Heart left ventricle (tissue), 16 donors: ENCODE measurements around the gene GREM2. TPM values are rescaled to one million over a fixed set of nuclear protein-coding genes. Genes with fewer than 3 reads are reported as not detected.

Source experiments
- ATAC-seq, 4 donors: fragments of 200-7000 bp; cut with Tn5 transposase; one replicate each; pipeline ENCODE4 v1.9.1; 2020 to 2022; ENCODE audit warnings: moderate library complexity in 4 of 4, mild to moderate bottlenecking in 3 of 4, moderate number of reproducible peaks in 1 of 4
- DNase-seq, 5 donors: peaks; one replicate each; pipeline ENCODE4 v3.0.0-alpha.2; 2020
- H3K27ac ChIP-seq, 12 donors: fragments of 200-600 bp; sonication (generic) in 4 of 12; one replicate each; pipeline versions ENCODE4 v1.5.0 to v1.8.0; 2016 to 2022; ENCODE audit warnings: mild to moderate bottlenecking in 2 of 12
- H3K27me3 ChIP-seq, 9 donors: fragments of 200-600 bp; sonication (generic) in 2 of 9; one replicate each; pipeline versions ENCODE4 v1.5.1 to v1.8.0; 2016 to 2022; ENCODE audit warnings: mild to moderate bottlenecking in 3 of 9
- H3K36me3 ChIP-seq, 9 donors: fragments of 200-600 bp; sonication (generic) in 2 of 9; one replicate each; pipeline versions ENCODE4 v1.5.0 to v1.8.0; 2018 to 2022; ENCODE audit warnings: mild to moderate bottlenecking in 2 of 9
- H3K4me1 ChIP-seq, 12 donors: fragments of 200-600 bp; sonication (generic) in 4 of 12; one replicate each; pipeline versions ENCODE4 v1.5.0 to v1.8.0; 2016 to 2022; ENCODE audit warnings: mild to moderate bottlenecking in 3 of 12
- H3K4me3 ChIP-seq, 12 donors: fragments of 200-600 bp; sonication (generic) in 4 of 12; one replicate each; pipeline versions ENCODE4 v1.5.0 to v1.8.0; 2017 to 2022; ENCODE audit warnings: mild to moderate bottlenecking in 9 of 12, moderate library complexity in 4 of 12
- H3K9me3 ChIP-seq, 12 donors: fragments of 200-600 bp; sonication (generic) in 4 of 12; one replicate each; pipeline versions ENCODE4 v1.5.0 to v1.8.0; 2016 to 2022; ENCODE audit warnings: mild to moderate bottlenecking in 1 of 12
- POLR2A ChIP-seq, 2 donors: fragments of 450-650 bp; IDR thresholded peaks; one replicate each; pipeline ENCODE4 v1.6.1; 2017; ENCODE audit warnings: antibody characterized with exemption in 2 of 2, mild to moderate bottlenecking in 2 of 2, moderate library complexity in 2 of 2
- WGBS, 4 donors: extraction: QIAGEN DNeasy Blood & Tissue Kit in 2 of 4; methylation state at CpG; one replicate each; pipeline versions ENCODE4 v1.1.5 to v1.1.7; 2013 to 2018; 5-methylcytosine and 5-hydroxymethylcytosine counted together
- intact Hi-C, 10 donors: fragments of 100-400 bp; cut with DNase I; formaldehyde crosslinking; loops; one replicate each; pipeline versions ENCODE4 v1.11.1 to v1.14.2; 2022
- polyA plus RNA-seq, 2 donors: library from polyadenylated mRNA; stranded (reverse); fragments of 200-250 nt; gene quantifications; one replicate each; pipeline ENCODE4 v1.2.3, GENCODE V29; 2013
- total RNA-seq, 9 donors: library from RNA; depleted of rRNA in 2 of 9; stranded (reverse); fragments of >200 nt in 2 of 9; fragmentation: NEBNext Ultra II Directional in 3 of 9; extraction: Animal tissue kit (Norgen Biotek cat#: 25700) in 3 of 9; gene quantifications; one replicate each; pipeline versions ENCODE4 v1.1.0 to v1.2.4, GENCODE V29; 2016 to 2023
- TF ChIP-seq, protein P1 (sequence below), 12 donors: fragments of 200-600 bp; sonication (generic) in 4 of 12; IDR thresholded peaks; one replicate each; pipeline versions ENCODE4 v1.5.0 to v1.8.0; 2018 to 2022; ENCODE audit warnings: antibody characterized with exemption in 12 of 12, mild to moderate bottlenecking in 5 of 12
- donor health status: ischemic (EF 13 %, LVEDD 7.1; RV severe dilation, severe dysfunction).
- donor health status: healthy with polysubstance abuse.
- donor health status: DM: no; HTN: yes; CAD: no.
- donor health status: DM: no; HTN: no; CAD: no.
- donor health status: ischemic (EF 25% LVEDD 6.9; RV normal size, moderate dysfunction).
- donor health status: ischemic (EF 25% LVEDD 5.7; RV mildly dilated, moderate dysfunction).
- donor health status: healthy.
- donor health status: DM: yes; HTN: yes; CAD: no.
- donor health status: ischemic (EF 35%, LVEDD 5.7; RV mildly dilated, moderate dysfunction).
- donor health status: nonischemic (EF 11% LVEDD 7.7; RV severe dilation, severe dysfunction).
- donor health status: DM: yes; HTN: yes; CAD: no.
- donor health status: PGD.
- donor health status: ischemic (EF 29% LVEDD 5.4; RV normal size, mild dysfunction).
- donor health status: nonischemic (EF 23%, LVEDD 6.1; RV moderate dilation, normal function).

The GREM2 gene
- total and polyA plus RNA-seq, 11 donors = 0.66 TPM; not detected in 10

DNA sequence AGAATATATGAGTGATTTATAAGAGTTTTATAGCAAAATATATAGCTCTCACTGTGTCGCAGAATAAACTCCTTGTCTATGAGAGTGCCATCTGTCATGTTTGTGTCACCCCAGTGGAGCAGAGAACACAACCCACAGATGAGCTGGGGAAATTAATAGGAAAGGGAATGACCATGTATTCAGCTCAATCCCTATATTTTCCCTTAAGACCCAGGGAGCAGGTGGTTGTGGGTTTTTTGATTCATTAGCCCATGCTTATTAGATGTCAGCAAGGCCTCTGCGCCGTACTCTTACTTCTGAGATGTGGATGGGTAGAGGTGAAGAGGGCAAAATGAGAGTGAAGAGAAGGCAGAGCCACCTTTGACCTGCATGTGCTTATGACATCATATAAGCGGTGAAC lies 4.1 kb upstream of the GREM2 start:
- no peak overlapping the region for H3K4me3 ChIP-seq
- WGBS, 4 donors = 85 to 95% (median 87%) methylated on average over 4 of the region's 4 CpGs
- ATAC-seq = no peak
- H3K9me3 ChIP-seq = no peaks in the 10 kb centered on the region
- peaks cover 0 to 12% (median 0%) of the 10 kb centered on the region in 12 donors for H3K4me1 ChIP-seq
- intact Hi-C loops = no loop called here
- H3K36me3 ChIP-seq = no peaks in the 10 kb centered on the region
- H3K27me3 ChIP-seq = peaks cover 0 to 44% (median 19%) of the 10 kb centered on the region in 9 donors
- no peak overlapping the region for H3K27ac ChIP-seq
- TF ChIP-seq, protein P1, sequence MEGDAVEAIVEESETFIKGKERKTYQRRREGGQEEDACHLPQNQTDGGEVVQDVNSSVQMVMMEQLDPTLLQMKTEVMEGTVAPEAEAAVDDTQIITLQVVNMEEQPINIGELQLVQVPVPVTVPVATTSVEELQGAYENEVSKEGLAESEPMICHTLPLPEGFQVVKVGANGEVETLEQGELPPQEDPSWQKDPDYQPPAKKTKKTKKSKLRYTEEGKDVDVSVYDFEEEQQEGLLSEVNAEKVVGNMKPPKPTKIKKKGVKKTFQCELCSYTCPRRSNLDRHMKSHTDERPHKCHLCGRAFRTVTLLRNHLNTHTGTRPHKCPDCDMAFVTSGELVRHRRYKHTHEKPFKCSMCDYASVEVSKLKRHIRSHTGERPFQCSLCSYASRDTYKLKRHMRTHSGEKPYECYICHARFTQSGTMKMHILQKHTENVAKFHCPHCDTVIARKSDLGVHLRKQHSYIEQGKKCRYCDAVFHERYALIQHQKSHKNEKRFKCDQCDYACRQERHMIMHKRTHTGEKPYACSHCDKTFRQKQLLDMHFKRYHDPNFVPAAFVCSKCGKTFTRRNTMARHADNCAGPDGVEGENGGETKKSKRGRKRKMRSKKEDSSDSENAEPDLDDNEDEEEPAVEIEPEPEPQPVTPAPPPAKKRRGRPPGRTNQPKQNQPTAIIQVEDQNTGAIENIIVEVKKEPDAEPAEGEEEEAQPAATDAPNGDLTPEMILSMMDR (IDR thresholded peaks at IDR 0.05) = no peak
- no peak for TF ChIP-seq POLR2A (IDR thresholded peaks at IDR 0.05)
- DNase-seq = no peak

DNA sequence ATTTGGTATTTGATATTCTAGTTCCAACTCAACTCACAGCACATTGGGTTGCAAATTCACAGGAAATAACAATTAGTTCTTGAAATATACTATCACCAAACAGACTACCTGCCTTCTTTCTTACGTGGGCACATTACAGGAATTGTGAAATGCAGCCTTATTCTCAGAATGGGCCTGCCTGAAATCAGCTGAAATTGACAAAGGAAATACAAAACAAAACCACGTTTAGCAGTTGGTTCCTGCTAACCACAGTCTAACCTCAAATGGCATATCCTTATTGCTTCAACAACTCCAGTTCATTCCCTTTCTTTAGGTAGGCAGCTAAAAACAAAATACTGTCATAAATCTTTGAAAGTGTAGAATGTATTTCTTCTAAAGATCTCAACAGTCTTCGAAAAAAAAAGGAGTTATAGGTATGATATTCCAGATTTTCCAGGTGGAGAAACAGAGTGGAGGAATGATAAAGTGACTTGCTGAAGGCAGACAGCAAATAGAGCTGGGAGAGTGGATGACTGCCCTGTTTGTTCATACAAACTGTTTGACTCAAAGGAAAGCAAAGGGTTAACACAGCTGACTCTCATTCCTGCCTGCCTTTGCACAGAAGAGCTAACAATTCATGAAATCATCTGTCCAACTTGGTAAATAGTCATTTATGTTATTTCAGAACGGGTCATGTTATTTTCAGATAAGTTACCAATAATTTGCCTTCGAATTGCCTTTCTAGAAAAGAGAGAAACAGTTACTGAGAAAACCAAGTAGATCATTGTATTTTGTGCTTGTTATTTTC lies 1.6 kb upstream of the GREM2 start:
- no peak for ATAC-seq
- intact Hi-C loops = loop anchor here in 1 of 10 donors (5.0 kb wide), 1 partner anchor 421 kb away; no protein-coding TSS in a partner anchor
- TF ChIP-seq, protein P1 (IDR thresholded peaks at IDR 0.05) = no peak
- no peak for TF ChIP-seq POLR2A (IDR thresholded peaks at IDR 0.05)
- 45 to 53% (median 49%) methylated on average over 5 of the region's 5 CpGs for WGBS, 4 donors
- peaks cover 0 to 57% (median 25%) of the 10 kb centered on the region in 9 donors for H3K27me3 ChIP-seq
- H3K27ac ChIP-seq = no peak overlapping the region
- no peak for DNase-seq
- H3K9me3 ChIP-seq = no peaks in the 10 kb centered on the region
- no peaks in the 10 kb centered on the region for H3K36me3 ChIP-seq
- no peak overlapping the region for H3K4me3 ChIP-seq
- peaks cover 0 to 12% (median 0%) of the 10 kb centered on the region in 12 donors for H3K4me1 ChIP-seq

DNA sequence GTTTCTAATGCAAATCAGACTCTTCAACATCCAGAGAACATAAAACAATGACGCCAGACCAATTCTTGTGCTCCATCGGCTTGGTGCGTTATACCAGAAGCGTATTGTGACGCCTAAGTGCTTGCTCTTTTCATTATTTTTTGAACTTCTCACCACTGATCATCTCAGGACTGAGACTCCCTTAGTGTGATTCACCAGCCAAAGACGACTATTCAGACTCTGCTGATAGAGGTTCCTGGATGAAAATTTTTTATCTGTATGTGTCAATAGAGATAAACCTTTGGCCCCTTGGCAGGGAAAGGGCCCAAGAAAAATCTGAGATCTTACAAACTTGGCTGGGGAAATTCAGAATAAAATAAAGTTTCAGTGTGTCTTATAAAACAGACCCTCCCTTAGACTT lies 856 bp upstream of the GREM2 start:
- intact Hi-C loops = loop anchor here in 1 of 10 donors (5.0 kb wide), 1 partner anchor 421 kb away; no protein-coding TSS in a partner anchor
- Histone ChIP-seq H3K36me3 (no peaks in the 10 kb centered on the region), H3K27me3 (peaks cover 0 to 57% (median 25%) of the 10 kb centered on the region in 9 donors), H3K27ac (peak overlapping the region in 1 of 12 donors; percentile 20), H3K9me3 (no peaks in the 10 kb centered on the region), H3K4me1 (peaks cover 0 to 12% (median 0%) of the 10 kb centered on the region in 12 donors), H3K4me3 (no peak overlapping the region)
- WGBS, 4 donors = 56 to 60% (median 57%) methylated on average over 6 of the region's 6 CpGs
- TF ChIP-seq POLR2A (IDR thresholded peaks at IDR 0.05) = no peak
- TF ChIP-seq, protein P1 (IDR thresholded peaks at IDR 0.05) = no peak
- ATAC-seq (no peak), DNase-seq (no peak)

DNA sequence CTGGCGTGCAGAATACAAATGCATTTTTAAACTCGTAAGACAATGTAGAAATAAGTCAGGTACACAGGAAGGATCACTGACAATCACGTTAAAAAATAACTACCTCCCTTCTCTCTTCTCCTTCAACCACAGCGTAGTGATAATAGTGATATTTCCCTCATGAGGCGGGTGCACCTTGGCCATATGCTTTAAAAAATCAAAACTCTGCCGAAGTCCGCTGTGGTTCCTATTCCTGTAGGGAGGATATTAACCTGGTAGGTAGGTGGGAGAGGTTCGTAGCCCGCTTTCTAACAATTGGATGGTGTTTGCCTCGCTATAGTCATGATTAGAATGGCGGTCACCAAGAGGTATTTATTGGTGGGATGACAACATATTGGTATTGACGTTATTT lies 732 bp downstream of the GREM2 start:
- no peak for TF ChIP-seq POLR2A (IDR thresholded peaks at IDR 0.05)
- TF ChIP-seq, protein P1 (IDR thresholded peaks at IDR 0.05) = no peak
- intact Hi-C loops = loop anchor here in 1 of 10 donors (5.0 kb wide), 1 partner anchor 419 kb away; no protein-coding TSS in a partner anchor
- no peak for DNase-seq
- Histone ChIP-seq H3K27me3 (peaks cover 0 to 53% (median 25%) of the 10 kb centered on the region in 9 donors), H3K9me3 (no peaks in the 10 kb centered on the region), H3K4me1 (peaks cover 0 to 12% (median 0%) of the 10 kb centered on the region in 12 donors), H3K27ac (peak overlapping the region in 1 of 12 donors; percentile 72), H3K4me3 (peak overlapping the region in 10 of 12 donors; percentile 17 to 51 (median 44)), H3K36me3 (no peaks in the 10 kb centered on the region)
- 18 to 40% (median 28%) methylated on average over 12 of the region's 12 CpGs for WGBS, 4 donors
- no peak for ATAC-seq
